GM10248 (cell line): ENCODE data around the gene OR4C15.

Source experiments
- CTCF ChIA-PET: fragments of 300-600 bp; sonication (Branson Sonifier 250); formaldehyde crosslinking; extraction: SDS; loops from one replicate; lab custom pipeline; 2021; ENCODE audit warnings: antibody characterized with exemption; lab: Yijun Ruan, JAX
- POLR2A ChIA-PET: fragments of 350-650 bp; sonication (Branson Sonifier 250); formaldehyde crosslinking; extraction: SDS; loops from one replicate; lab custom pipeline; 2020; ENCODE audit warnings: antibody characterized with exemption; lab: Yijun Ruan, JAX
- DNase-seq: peaks from one replicate; pipeline ENCODE4 v3.0.0; 2012; ENCODE audit errors: extremely low spot score
- CTCF ChIP-seq: IDR thresholded peaks from 2 replicates; pipeline ENCODE4 v1.5.1; 2012; ENCODE audit warnings: mild to moderate bottlenecking, low read depth; ENCODE audit errors: extremely low read depth, missing control alignments, control extremely low read depth

The OR4C15 gene

GRCh38 chr11:55554169-55554568 is at the start of gene OR4C15:
TSS of gene OR4C15 (plus strand) at chr11:55554469. CDS start at chr11:55554469, 0 bp downstream.
- ChIA-PET CTCF (no interaction called here), POLR2A (no interaction called here)
- no peak for DNase-seq
- no peak for TF ChIP-seq CTCF

- POLR2A ChIA-PET: no interaction called here
- CTCF ChIA-PET: no interaction called here
- TF ChIP-seq CTCF: no peak
- no peak for DNase-seq
Observed at GRCh38 chr11:55571828-55572227, 17.6 kb downstream of the OR4C15 start, which contains the start of gene OR4C16. TSS of gene OR4C16 (plus strand) at chr11:55572128. CDS start at chr11:55572128, 0 bp downstream.

GRCh38 chr11:55572548-55572947 is 18.3 kb downstream of the OR4C15 start:
- DNase-seq: no peak
- TF ChIP-seq CTCF: no peak
- ChIA-PET POLR2A (no interaction called here), CTCF (no interaction called here)
